GM21723 (cell line): ENCODE data around the gene CCDC102A.

Experiments used
- ATAC-seq: cut with Tn5 transposase; IDR thresholded peaks from one replicate; pipeline ENCODE4 v1.9.1; 2021; ENCODE audit warnings: mild to moderate bottlenecking, moderate library complexity; ENCODE audit not compliant: unreplicated experiment

CCDC102A gene

GRCh38 chr16:57525761-57526160 is 10.6 kb downstream of the CCDC102A start:
- ATAC-seq, result no peak

- ATAC-seq, result no peak
Measured at GRCh38 chr16:57522960-57523359, 13.4 kb downstream of the CCDC102A start.

- peak; percentile 54 for ATAC-seq
Measured at GRCh38 chr16:57519796-57520360, 16.5 kb downstream of the CCDC102A start.

GRCh38 chr16:57518922-57519321 is 17.4 kb downstream of the CCDC102A start:
- no peak for ATAC-seq

GRCh38 chr16:57518520-57518919 is 17.9 kb downstream of the CCDC102A start:
- no peak for ATAC-seq

GRCh38 chr16:57517397-57518367 is 18.7 kb downstream of the CCDC102A start:
- no peak for ATAC-seq

- ATAC-seq, result no peak
Measured at GRCh38 chr16:57516773-57517172, 19.6 kb downstream of the CCDC102A start.

- ATAC-seq, result no peak
Measured at GRCh38 chr16:57516176-57516725, 20.1 kb downstream of the CCDC102A start.

GRCh38 chr16:57514791-57515600 is 21.4 kb downstream of the CCDC102A start:
- no peak for ATAC-seq

- ATAC-seq, result no peak
Measured at GRCh38 chr16:57514371-57514770, 22.0 kb downstream of the CCDC102A start.

GRCh38 chr16:57513371-57514102 is 22.8 kb downstream of the CCDC102A start:
- ATAC-seq, result no peak

- ATAC-seq, result no peak
Measured at GRCh38 chr16:57512296-57513001, 23.9 kb downstream of the CCDC102A start.

- no peak for ATAC-seq
Measured at GRCh38 chr16:57510016-57510871, 26.1 kb downstream of the CCDC102A start.

GRCh38 chr16:57509231-57509923 is 27.0 kb downstream of the CCDC102A start:
- ATAC-seq, result no peak

GRCh38 chr16:57508035-57508425 is 28.3 kb downstream of the CCDC102A start:
- no peak for ATAC-seq

- ATAC-seq, result no peak
Measured at GRCh38 chr16:57507136-57508034, 29.0 kb downstream of the CCDC102A start.

GRCh38 chr16:57505169-57505568 is 31.2 kb downstream of the CCDC102A start:
- ATAC-seq, result no peak
